Mucosa of gallbladder (tissue), 1 donor: ENCODE data around the gene NEBL. TPM values are rescaled to one million over a fixed set of nuclear protein-coding genes. Genes with fewer than 3 reads are reported as not detected.
"Not testable (repeated sequence)": the region's sequence is repeated elsewhere in the genome, so short reads cannot be mapped to it uniquely, and the experiment has no call there.

Source experiments
- DNase-seq: peaks from one replicate; pipeline ENCODE4 v3.0.0-alpha.2; 2020; ENCODE audit warnings: low spot score
- total RNA-seq: library from RNA; stranded (reverse); gene quantifications from one replicate; pipeline ENCODE4 v1.2.1, GENCODE V29; 2021
- donor health status: DM: no; HTN: no; CAD: no.

Gene NEBL, protein sequence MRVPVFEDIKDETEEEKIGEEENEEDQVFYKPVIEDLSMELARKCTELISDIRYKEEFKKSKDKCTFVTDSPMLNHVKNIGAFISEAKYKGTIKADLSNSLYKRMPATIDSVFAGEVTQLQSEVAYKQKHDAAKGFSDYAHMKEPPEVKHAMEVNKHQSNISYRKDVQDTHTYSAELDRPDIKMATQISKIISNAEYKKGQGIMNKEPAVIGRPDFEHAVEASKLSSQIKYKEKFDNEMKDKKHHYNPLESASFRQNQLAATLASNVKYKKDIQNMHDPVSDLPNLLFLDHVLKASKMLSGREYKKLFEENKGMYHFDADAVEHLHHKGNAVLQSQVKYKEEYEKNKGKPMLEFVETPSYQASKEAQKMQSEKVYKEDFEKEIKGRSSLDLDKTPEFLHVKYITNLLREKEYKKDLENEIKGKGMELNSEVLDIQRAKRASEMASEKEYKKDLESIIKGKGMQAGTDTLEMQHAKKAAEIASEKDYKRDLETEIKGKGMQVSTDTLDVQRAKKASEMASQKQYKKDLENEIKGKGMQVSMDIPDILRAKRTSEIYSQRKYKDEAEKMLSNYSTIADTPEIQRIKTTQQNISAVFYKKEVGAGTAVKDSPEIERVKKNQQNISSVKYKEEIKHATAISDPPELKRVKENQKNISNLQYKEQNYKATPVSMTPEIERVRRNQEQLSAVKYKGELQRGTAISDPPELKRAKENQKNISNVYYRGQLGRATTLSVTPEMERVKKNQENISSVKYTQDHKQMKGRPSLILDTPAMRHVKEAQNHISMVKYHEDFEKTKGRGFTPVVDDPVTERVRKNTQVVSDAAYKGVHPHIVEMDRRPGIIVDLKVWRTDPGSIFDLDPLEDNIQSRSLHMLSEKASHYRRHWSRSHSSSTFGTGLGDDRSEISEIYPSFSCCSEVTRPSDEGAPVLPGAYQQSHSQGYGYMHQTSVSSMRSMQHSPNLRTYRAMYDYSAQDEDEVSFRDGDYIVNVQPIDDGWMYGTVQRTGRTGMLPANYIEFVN
- total RNA-seq: 15.0 TPM

DNA sequence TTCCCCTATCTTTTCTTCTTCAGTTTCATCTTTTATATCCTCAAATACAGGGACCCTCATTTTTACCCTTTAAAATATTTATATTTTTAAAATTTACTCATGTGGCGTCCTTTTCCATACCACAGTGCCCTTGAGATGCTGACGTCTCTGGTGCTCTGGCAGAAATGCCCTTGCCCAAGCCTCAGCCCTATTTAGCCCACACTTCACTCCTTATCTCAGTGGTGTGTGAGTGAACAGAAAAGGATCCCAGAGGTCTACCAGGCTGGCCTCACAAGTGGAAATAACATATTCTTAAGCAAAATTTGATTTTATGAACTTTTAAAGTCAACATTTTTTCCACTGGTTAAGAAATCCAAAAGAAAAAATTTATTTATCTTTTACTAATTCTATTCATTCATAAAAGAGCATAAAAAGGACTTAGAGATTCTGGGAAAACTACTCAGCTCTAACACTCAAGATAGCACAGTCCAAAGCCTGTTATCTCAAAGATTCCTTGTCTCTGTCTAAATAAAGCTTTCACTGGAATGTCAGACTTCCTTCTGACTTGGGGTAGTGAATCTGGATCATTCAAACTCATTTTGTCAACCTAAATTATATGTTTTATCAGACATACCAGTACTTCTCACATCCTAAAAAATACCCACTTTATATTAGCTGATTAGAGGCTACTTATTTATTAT, at the start of gene NEBL:
Gene NEBL (minus strand): TSS at position 166 of the 680 bp plus-strand sequence. CDS start 106 bp downstream, at position 60.
- no peak for DNase-seq

GRCh38 chr10:20945546-20946332, 48.6 kb upstream of the NEBL start:
- no peak for DNase-seq

DNA sequence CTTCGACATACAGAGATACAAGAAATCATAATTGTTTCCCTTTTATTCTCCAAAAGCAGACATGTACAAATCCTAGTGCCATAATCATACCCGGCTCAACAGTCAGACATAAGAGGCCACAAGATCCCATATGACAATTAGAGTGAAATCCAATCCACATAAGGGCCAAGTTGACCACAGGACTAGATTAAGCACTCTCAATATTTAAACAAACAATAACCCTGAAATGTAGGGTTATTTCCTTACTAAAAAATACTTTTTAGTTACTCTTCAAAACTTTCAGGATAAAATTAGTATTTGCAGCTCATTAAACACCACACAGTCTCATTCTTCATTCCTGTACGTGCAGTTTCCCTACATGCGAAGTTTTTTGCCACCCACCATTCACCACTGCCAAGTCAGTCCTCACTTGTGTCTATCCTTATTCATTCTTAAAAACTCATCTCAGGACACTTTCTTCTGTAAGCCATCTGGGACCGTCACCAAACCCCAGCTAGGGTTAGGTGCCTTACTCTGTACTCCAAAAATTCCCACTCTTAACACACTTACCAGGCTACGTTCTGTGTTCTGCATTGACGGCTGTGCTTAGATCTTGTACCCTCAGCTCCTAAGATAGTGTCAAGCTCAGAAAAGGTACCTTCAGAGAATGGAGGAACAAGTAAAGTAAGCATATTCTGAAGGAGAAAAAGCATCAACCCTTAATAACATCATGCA, 47.8 kb upstream of the NEBL start:
- DNase-seq: no peak

DNA sequence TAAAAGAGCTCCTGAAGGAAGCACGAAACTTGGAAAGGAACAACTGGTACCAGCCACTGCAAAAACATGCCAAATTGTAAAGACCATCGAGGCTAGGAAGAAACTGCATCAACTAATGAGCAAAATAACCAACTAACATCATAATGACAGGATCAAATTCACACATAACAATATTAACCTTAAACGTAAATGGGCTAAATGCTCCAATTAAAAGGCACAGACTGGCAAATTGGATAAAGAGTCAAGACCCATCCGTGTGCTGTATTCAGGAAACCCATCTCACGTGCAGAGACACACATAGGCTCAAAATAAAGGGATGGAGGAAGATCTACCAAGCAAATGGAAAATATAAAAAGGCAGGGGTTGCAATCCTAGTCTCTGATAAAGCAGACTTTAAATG, 42.3 kb upstream of the NEBL start:
- DNase-seq: not testable (repeated sequence)

GRCh38 chr10:20936396-20936795, 39.3 kb upstream of the NEBL start:
- no peak for DNase-seq

DNA sequence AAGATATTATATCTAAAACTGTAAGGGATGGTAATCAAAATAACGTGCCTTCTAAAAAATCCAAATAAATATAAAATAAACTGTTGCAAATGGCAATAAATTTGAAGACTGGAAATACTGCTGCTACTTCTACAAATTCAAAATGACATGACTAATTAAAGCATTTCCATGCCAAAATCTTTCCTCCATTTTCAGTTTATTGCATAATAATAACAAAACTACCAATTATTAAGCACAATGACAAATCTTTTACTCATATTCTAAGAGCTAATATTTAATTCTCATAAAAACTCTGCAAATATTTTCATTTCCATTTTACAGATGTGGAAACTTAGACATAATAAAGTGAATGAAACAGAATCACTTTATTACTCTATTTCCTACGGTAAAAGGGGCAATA, 38.8 kb upstream of the NEBL start:
- DNase-seq: no peak

DNA sequence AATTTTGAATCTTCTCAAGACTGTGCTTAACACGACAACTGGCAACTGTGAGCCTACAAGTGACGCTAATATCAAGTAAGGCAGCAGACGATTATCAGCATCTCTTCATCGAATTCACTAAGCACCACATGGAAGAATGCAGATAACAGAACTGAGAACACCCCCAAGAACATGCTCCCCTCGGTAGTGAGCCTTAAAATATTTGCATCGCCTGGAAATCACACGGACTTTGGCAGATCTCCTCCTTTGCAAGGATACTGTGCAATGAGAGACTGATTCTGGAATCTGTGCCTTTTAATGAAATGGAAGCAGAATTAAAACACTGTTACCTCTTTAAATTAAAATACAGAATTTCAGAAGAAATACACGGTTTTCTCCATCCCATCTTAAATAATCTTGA, 38.2 kb upstream of the NEBL start:
- no peak for DNase-seq

GRCh38 chr10:20933705-20934104, 36.6 kb upstream of the NEBL start:
- no peak for DNase-seq

- DNase-seq: no peak
Measured at GRCh38 chr10:20932606-20933126, 35.6 kb upstream of the NEBL start.

- DNase-seq: no peak
Measured at GRCh38 chr10:20931156-20931795, 34.2 kb upstream of the NEBL start.

- no peak for DNase-seq
Measured at GRCh38 chr10:20927456-20927855, 30.3 kb upstream of the NEBL start.

DNA sequence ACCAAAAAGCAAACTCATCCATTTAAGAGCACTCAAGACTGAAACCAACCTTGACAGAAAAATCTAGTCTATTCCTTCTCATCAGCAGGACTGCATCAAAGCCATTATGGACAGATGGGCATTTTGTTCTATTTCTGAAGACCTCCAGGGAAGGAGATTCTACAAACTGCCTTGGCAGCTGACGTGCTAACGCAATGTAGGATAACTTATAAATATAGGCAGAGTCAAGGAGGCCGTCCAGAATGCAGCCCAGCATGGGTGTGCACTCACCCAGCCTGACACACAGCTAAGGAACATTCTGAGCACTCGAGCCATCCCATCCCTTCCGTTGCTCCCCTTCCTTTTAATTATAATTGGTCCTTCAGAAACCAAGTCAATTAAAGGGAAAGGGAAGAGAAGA, 25.3 kb upstream of the NEBL start:
- DNase-seq: no peak

DNA sequence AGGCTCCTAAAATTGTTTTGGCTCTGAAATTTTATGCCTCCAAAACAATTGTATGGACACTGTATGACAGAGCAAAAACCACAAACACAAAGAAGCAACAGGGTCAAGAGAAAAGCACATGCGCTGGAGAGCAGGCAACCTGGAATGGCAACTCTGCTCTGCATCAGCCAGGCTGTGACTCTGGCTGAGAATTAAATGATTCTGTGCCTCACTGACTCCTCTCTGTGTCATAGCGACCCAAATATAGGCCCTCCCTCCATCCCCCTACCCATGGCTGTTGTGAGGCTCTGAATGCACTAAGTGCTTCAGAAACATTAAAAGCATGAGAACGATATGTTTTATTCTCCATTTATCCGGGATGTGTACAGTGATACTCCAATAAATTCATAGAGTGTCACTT, 24.9 kb upstream of the NEBL start:
- DNase-seq: no peak

DNA sequence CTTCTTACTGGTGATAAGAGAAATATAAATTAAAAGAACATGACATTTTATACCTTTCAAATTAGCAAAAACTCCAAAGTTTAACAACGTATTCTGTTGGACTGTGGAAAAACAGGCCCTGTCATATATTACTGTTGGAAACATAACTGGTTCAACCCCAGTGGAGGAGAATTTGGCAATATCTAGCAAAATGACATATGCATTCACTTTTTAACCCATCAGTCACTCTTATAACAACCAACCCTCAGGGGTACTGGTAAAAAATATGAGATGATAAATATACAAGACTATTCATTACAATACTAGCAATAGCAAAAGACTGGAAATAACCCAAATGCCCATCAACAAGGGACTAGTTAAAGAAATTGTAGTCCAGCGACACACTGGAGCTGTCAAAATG, 22.9 kb upstream of the NEBL start:
- no peak for DNase-seq

DNA sequence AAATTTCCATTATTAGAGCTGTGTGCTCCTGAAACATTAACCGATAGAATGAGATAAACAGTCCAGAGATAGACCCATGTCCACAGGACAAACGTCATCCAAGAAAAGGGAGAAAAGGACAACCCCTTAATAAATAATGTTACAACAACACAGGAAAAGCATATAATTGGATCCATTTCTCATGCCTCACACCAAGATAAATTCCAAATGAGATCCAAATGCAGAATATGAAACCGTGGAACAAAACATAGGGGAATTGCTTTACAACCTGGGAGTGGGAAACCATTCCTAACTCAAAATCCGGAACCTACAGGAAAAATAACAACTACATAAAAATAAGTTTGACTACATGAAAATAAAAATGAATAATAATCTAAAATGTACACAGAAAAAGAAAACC, 22.4 kb upstream of the NEBL start:
- no peak for DNase-seq

DNA sequence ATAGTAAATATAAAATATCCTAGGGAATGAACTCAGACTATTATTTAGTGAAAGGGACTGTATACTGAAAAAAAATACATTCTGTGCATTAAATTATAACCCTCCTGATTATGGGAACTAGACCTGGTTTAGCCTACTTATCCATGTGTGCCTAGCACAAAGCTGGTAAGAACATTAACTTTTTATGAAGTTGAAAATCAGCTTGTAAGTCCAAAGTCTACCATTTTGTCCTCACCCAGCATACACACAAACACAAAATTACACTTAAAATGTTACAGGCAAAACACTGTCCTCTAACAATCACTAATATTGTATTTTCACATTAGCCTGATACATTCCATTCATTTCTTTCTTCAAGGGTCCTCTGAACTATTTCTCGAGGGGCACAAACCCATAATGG, 19.9 kb upstream of the NEBL start:
- no peak for DNase-seq

DNA sequence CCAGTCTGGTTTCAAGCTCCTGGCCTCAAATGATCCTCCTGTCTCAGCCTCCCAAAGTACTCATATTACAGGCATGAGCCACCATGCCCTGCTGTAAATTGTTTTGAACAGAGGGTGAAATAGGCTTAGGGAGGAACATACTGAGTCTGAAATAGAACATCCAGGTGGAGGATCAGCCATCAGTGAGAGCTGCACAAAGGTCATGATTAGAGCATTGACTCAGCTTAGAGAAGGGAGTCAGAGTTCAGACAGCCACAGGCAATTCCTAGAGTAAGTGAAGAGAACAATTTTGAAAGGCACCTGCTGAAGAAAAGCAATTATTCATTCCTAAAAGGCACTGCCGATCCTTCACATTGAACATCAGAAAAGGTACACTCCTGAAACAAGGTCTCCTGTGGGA, 15.9 kb upstream of the NEBL start:
- no peak for DNase-seq

DNA sequence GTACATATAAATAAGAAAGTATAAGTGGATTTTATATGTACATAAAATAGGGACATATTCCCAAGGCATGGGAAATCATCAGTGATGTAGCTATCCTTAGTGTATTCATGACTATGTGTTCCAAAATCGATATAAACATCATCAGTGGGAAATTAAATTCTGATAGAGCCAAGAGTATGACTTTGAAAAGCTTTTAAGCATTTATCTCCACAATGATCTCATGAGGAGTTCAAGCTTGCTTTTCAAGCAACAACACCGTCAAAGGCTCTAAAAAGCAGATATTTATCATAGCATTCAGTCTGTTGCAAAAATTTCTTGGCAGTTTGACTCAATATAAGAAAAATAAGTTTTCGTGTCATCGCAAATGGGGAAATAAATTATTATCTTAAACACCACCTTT, 14.5 kb upstream of the NEBL start:
- DNase-seq: no peak

- no peak for DNase-seq
Measured at GRCh38 chr10:20909801-20910200, 12.7 kb upstream of the NEBL start.

DNA sequence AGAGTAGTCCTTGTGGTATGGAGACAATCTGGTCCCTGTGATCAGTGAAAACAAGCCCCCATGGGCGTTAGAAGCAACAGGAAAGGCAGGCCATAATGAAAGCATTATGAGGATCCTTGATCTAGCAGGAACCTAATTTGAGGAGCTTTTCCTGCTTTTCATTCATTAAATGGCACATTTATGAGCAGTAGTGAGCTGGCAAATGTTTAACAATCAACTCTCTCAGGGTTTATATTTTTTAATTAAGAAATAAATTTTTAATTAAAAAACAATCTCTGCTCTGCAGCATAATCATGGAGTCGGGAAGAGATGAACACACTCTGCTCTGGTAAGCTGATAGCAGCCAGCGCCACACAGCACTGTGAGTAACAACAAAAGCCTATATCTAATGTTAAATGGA, 11.3 kb upstream of the NEBL start:
- DNase-seq: no peak
